ENCODE results near the gene POU4F3.
A peak's percentile ranks its signal among the peaks of the same experiment; 100 is the strongest.
"Not testable (repeated sequence)": the region's sequence is repeated elsewhere in the genome, so short reads cannot be mapped to it uniquely, and the experiment has no call there.

POU4F3 gene, protein sequence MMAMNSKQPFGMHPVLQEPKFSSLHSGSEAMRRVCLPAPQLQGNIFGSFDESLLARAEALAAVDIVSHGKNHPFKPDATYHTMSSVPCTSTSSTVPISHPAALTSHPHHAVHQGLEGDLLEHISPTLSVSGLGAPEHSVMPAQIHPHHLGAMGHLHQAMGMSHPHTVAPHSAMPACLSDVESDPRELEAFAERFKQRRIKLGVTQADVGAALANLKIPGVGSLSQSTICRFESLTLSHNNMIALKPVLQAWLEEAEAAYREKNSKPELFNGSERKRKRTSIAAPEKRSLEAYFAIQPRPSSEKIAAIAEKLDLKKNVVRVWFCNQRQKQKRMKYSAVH

DNA sequence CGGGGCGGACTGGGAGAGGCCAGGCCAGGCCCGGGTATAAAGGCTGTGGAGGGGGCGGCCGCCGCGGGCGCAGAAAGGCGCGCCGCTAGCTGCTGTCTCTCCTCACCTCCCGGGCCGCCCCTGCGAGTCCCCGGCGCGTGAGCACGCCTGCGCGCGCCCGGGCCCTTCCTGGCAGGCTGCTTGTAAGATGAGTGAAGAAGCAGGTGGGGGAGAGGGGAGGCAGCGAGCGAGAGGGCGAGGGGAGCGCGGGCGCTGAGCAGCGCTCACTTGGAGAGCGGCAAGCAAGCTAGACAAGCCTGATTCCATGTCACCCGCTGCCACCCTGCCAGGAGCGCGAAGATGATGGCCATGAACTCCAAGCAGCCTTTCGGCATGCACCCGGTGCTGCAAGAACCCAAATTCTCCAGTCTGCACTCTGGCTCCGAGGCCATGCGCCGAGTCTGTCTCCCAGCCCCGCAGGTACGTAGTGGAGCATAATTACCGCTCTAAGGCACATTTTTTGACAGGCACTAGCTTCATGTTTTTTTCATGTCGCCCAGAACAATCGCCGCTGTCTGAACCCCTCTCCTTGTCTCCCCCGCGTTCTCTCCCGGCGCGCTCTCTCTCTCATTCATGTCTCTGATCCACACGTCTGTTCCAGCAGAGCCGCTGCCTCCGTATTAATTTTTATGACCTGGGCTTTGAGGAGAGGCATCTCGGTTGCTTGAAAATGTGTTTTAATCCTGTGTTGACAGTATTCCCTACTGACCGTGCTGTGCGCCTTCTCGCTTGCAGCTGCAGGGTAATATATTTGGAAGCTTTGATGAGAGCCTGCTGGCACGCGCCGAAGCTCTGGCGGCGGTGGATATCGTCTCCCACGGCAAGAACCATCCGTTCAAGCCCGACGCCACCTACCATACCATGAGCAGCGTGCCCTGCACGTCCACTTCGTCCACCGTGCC is at the start of gene POU4F3:
Gene POU4F3, plus strand, starts transcription at position 66 of the 941 bp plus-strand sequence. Its CDS starts 274 bp downstream, at position 340.
- DNase-seq = peak; percentile 60

DNA sequence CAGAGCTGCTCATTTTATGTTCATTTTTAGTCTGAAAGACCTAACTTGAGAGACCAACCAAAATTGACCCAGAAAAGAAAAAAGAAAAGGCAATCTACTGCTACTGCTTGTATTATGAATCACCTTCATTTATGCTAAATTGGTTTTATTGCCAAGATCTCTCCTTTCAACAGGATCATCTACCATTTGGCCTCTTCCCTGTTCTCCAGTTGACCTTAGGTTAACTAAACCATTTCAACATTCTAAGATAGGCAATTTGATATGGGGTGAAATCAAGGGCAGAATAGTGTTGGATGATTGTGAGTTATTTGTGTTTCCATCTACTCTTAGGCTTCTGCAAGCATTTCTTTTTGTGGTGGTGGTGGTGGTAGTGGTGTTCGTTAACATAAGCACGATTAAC is 48.3 kb upstream of the POU4F3 start:
- no peak for DNase-seq

DNA sequence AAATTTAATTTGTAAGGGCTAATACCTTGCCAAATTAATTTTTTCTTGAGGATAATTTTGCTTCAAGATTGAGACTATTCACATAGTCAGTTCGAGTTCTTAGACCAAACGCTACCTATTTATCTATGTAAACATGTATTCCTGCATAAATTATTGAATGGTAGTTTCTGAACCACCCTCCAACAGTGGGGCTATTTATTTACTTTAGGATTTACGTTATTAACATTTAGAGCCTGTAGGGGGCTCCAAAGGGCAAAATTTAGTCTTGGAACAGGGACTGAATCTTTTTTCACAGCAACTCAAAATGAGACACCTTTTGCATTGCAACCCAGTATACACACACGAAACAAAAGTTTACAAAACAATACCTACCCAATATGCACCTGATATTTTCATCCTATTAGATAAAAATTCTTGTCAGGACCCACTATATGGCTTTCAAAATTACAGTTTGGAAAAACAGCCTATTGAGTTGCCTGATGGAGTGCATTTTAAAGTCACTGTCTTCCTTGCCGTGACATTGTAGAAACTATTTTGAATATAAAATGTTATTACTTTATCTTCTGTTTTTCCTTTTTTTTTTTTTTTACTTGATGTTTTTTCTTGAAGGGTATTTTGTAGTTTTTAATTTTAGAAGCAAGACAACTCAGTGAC is 47.1 kb upstream of the POU4F3 start:
- peak; percentile 78 for DNase-seq

DNA sequence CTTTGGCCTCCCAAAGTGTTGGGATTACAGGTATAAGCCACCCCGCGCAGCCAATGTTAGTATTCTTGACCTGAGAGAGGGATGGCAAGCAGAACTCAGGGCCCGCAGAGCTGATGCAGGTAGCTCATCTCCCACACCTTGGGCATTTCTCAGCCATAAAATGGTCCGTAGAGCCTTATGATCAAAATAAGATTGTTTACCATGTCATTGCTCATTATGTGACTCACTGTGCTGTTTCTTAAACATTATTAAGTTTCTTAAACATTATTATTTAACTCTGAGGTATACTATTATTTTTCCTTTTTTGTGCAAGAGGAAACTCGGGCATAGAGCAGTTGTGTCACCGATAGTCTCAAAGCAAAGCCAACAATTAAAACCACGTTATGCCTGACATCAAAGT is 42.4 kb upstream of the POU4F3 start:
- no peak for DNase-seq

DNA sequence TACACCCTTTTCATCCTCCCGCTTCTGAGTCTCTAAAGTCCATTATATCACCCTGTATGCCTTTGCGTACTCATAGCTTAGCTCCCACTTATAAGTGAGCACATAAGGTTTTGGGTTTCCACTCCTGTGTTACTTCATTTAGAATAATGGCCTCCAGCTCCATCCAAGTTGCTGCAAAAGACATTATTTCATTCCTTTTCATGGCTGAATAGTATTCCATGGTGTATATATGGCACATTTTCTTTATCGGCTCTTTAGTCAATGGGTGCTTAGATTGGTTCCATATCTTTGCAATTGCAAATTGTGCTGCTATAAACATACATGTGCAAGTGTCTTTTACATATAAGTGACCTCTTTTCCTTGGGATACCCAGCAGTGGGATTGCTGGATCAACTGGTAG is 39.7 kb upstream of the POU4F3 start:
- not testable (repeated sequence) for DNase-seq

DNA sequence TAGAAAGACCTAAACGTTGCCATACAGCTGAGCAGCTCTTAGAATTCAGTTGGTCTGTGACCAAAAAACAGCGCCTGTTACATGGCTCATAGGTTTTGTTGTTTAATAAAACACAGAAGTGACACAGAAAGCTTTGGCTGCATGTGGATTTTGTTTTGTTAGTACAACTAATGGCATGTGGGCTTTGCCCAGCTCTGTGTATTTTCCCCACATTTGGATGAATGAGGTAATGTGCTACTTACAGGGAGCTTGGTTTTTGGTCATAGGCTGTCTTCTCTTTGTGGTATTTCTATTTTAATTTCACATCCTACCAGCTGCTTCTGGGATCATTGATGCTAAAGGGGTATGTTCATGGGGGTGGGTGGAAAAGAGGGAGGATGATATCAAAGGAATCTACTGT is 37.0 kb upstream of the POU4F3 start:
- DNase-seq = no peak

DNA sequence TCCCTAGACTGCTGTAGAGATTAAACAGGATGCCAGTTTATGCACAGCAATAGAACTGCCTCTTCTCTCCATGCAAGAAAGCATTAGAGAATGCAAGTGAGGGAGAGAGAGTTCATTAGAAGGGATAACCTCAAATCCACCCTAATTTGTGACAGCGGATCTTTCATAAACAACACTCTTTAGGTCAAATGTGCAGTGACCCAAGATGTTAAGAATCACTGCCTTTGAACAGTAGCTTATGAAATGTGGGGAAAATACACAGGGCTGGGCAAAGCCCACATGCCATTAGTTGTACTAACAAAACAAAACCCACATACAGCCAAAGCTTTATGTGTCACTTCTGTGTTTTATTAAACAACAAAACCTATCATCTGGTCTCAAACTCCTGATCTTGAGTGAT is 36.2 kb upstream of the POU4F3 start:
- peak; percentile 55 for DNase-seq

DNA sequence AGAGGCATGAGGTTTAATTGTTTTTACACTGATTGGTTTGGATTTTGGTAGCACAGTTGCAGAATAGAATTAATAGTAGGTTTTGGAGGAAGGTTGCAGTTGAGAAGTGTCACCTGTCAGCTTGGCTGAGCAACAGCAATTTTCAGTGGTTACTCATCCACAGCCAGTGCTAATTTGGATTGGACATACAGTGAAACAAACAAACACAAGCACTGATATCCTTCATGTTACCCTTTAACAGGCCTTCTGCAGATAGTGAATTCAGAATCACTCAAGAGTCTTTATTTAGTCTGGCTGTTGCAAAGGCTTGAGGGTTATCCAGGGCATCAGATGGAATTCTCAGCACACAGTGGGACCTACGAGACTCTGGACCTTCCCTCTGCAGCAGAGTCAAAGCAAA is 31.8 kb upstream of the POU4F3 start:
- no peak for DNase-seq

DNA sequence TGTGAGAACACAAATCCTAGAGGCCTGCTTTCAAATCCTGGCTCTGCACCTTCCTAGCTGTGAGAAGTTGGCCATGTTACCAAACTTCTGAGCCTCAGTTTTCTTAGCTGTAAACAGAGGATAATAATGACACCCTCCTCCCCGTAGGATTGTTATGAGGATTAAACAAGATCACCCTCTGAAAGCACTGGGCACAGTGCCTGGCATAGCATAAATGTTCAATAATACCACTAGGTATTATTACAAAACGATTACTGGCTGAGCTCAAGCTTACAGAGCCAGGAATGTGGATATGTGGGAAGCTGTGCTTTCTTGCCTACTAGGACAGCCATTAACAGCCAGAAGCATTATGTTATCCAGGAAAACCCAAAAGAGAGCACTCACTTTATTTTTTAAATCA is 30.8 kb upstream of the POU4F3 start:
- no peak for DNase-seq

DNA sequence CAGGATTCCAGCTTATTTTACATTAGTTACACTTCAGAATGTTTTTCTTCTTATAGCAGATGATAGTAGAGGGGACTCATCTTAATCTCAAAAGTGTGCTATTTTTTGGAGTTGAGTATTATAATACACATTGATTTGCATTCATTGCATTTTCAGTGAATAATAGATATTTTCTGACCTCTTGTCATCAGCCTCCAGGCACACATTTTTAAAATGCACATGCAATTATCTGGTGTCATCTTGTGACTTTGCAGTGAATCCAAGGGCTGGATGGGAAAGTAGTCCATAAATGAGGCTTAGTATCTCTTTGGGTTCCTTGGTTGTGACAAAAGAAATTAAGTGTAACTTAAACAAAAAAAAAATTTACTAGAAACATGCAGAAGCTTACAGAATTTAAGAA is 28.1 kb upstream of the POU4F3 start:
- DNase-seq = no peak

DNA sequence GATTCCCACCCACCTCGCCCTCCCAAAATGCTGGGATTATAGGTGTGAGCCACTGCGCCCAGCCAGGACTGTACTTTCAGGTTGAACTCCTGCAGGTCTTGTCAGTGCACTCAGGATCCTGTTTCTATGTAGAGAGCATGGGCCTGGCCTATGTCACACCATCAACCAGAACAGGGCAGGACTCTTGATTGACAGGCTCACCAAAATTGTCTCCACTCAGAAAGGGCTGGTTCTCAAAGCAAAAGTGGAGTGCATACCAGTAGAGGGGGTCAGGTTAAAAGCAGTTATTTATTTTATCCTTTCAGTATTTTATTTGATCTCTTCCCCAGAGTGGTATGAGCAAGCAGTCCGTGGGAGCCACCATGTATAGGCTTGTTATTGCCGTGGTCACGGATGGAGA is 27.4 kb upstream of the POU4F3 start:
- DNase-seq = no peak

DNA sequence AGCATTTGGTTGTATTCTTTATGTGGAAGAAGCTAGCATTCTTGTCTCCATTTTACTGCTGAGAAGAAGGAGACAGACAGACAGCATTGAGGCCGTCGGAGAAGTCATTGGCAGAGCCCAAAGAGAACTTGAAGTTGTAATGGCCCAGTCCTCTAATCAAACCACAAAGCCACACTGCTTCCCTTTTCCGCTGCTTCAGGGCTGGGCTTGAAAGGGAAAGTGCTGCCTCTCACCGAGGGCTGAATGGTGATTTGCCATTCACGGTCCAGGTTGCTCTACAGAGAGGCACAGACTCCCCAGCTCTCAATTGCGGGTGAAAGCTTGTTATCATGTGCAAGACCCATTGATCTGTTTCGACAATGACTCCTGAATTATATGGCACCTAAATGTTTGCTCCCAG is 25.6 kb upstream of the POU4F3 start:
- DNase-seq = no peak

DNA sequence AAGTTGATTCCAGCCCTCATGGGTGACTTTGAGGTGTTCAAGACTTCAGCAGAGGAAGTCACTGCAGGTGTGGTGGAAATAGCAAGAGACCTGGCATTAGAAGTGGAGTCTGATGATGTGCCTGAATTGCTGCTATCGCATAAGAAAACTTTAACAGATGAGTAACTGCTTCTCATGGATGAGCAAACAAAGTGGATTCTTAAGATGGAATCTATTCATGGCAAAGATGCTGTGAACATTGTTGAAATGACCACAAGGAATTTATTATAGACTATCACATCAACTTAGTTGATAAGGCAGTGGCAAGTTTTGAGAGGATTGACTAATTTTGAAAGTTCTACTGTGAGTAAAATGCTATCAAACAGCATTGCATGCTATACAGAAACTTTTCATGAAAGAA is 17.1 kb upstream of the POU4F3 start:
- DNase-seq = no peak

DNA sequence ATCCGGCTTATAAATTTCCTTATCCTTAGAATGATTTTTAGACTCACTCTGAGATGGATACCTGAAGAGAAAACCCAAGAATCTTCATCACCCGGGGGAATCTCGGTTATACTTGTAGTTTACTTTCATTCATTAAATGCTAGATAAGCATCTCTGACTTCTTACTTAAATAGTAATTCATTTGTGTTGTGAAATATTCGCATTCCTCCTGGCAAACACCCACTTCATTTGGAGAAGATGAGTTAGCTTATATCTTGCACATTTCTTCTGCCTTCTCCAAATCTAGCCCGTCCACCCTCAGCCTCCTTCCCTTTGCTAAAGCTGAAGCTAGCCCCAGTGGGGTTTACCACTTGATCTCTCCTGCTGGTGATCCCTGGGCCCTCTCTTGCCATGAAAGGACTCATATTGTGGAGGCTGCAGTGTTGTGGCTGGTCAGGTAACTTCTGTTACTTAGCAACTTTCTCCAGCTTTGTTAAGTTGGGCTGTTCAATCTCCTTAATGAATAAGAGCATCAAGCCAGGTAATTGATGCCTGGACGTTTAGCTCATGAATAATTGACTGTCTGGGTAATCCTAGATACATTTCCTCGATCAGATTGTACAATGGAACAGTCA is 11.3 kb upstream of the POU4F3 start:
- DNase-seq = no peak

DNA sequence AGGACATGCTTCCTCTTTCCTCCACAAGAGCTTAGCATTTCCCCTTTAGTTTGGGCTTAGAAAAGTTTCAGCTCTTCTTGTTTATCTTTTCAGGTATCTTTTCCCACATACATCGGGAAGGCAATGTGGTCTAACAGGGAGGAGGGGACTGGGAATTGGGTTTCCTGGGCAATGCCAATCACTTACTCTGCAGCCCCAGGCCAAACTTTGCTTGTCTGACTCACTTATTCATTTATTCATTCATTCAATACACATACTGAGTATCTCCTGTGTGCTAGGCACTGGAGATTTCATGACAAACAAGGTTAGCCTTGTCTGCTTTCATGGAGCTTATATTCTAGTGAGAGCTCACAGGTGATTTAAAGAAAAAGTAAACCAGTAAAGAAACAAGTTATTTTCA is 10.7 kb upstream of the POU4F3 start:
- DNase-seq = no peak

DNA sequence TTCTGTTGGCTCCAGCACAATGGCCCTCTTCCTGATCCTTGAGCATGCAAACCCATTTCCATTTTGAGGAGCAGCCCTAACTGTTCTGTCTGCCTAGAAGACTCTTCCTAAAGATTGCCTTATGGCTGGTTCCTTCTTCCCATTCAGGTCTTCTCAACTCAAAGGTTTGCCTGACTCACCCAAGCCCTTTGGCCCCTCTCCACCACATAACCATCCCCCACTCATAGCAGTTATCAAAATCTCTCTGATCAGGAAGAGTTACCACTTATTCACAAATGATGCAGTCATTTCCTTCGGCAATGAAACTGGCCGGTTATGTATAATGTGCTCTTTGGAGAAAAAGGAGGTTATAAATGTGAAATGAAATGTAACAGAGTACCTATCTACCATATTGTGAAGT is 8.9 kb upstream of the POU4F3 start:
- DNase-seq = no peak

DNA sequence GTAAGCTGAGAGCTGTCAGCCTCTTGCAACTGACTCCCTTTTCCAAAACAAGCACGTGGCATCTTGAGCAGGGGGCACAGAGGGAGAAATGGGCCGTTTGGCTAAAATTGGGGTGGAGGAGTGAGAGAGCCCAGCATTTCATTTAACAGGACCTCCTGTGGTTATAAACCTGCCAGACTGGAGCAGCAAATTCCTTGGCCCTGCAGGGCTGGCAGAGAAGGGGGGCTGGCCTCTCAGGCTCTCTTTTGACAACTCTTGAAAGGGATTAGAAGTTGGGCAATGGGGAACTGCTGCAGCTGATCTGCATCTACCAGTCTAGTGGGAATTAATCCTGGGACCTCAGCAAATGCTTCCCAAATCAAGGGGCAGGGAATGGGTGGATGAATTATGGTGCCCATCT is 7.2 kb upstream of the POU4F3 start:
- peak; percentile 10 for DNase-seq

DNA sequence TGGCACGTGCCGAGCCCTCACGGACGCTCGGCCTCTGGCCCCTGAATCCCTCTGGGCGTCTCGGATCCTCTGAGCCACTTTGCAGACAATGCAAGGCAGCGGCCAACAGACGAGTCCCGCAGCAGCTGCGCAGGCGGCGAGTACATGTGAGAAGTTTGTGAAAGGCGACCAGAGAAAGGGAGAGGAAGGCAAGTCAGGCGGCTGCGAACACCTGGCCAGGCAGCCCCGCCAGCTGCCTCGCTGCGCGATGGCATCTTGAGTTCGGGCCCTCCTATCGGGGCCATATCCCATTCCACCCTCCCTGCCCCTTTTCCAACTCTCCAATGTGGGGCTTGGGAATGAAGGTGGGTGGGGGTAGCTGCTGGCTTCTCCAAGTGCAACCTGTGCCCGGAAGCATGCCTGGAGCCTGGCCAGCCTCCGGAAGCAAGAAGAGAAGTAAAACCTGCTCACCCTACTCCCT is 4.5 kb upstream of the POU4F3 start:
- peak; percentile 61 for DNase-seq

DNA sequence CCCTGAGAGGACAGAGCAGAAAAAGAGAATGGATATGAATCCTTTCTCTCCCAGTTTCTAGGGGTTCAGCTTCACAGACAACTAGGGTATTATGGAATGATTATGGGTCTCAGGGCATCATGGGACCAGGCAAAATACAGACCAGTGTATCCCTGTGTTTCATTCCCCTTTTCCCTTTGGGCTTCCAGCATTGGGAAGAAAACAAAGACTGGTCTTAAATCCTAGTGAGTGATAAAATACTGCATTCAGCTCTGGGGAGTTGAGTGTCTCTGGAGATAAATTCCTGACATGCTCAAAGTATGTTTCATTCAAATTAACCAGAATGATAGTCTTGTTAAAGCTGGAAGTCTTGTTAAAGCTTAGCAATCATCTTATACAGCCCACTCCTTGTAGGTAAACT is 2.4 kb upstream of the POU4F3 start:
- no peak for DNase-seq

DNA sequence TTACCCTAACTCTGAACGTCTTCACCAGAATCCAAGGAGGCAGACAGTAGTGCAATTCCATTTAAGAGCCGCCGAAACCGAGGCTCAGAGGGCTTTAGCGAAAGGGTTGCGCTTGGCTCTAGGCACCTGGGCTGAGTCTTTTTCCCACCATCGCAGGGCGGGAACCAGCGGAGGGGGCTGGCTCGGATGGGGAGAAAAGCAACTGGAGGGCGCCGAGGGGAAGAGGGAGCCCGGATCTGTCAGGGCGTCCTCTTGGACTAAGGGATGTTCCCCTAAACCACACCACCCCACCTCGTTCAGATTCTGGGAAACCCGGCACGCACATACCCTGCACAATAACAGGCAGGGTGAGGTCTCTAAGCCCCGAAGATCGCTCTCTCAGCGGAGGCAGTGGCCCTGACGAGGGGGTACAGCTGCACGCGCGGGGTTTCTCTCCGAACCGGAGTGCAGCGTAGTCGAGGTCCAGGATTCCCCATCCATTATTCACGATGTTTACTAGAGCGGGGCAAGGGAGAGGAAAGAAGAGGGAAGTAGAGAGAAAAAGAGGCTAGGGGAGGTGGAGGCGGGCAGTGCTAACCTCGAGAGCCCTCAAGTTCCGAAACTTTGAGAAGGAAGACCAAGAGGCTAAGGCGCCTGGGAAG is 1.3 kb upstream of the POU4F3 start:
- DNase-seq = peak; percentile 17

DNA sequence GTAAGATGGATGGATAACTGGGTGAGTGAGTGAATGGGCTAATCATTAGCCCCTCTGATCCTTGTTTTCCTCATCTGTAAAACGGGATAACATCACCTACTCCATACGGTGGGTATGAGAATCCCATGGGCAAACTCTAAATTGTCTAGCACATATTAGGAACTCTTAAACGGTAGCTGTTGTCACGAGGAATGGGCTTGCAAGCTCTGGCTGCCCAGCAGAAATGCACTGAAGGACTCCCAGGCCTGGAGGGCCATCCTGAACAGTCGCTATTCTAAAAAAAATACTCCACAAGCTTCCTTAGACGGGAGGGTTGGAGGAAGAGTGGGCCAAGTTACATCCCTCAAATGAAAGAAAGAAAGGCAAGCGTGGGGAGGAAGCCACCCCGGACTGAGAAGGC is 711 bp upstream of the POU4F3 start:
- no peak for DNase-seq

DNA sequence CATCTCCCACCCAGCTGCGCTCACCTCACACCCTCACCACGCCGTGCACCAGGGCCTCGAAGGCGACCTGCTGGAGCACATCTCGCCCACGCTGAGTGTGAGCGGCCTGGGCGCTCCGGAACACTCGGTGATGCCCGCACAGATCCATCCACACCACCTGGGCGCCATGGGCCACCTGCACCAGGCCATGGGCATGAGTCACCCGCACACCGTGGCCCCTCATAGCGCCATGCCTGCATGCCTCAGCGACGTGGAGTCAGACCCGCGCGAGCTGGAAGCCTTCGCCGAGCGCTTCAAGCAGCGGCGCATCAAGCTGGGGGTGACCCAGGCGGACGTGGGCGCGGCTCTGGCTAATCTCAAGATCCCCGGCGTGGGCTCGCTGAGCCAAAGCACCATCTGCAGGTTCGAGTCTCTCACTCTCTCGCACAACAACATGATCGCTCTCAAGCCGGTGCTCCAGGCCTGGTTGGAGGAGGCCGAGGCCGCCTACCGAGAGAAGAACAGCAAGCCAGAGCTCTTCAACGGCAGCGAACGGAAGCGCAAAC is 1.1 kb downstream of the POU4F3 start:
- no peak for DNase-seq

Measured in eye (tissue), 1 donor.